ENCODE measurements around the gene NRIP2.

The NRIP2 gene

GRCh38 chr12:2804393-2805142 is 30.3 kb downstream of the NRIP2 start:
- no peak for DNase-seq

DNA sequence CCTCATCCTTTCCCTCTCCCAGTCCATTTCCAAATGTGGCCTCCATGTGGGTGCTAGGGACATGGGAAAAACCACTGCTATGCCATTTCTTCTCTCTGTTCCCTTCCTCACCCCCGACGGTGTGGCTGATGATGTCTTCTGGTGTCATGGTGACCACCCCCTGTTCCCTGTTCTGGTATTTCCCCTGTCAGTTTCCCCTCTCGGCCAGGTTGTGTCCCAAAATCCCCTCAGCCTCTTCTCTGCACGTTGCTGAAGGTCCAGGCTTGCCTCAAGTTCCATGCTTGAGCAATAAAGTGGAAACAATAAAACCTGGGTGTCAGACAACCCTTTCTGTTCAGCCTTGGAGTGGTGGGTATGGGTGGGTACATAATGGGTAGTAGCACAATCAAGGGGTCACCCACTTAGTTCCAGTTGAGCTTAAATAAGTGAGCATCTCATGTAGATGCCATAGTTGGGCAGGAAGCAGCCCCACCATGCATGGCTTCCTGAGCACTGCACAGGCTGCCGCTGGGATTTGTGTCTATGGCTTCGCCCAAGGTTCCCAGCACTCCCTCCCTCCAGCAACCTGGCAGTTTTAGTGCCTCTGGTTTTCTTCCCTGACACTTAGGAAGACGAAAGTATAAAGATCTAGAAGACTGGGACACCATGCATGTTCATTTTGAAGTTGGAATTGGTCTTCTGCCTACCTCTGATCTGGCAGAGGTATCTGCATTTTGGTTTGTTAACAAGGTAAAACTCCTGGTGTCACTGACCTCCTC is 31.0 kb downstream of the NRIP2 start:
- no peak for DNase-seq

DNA sequence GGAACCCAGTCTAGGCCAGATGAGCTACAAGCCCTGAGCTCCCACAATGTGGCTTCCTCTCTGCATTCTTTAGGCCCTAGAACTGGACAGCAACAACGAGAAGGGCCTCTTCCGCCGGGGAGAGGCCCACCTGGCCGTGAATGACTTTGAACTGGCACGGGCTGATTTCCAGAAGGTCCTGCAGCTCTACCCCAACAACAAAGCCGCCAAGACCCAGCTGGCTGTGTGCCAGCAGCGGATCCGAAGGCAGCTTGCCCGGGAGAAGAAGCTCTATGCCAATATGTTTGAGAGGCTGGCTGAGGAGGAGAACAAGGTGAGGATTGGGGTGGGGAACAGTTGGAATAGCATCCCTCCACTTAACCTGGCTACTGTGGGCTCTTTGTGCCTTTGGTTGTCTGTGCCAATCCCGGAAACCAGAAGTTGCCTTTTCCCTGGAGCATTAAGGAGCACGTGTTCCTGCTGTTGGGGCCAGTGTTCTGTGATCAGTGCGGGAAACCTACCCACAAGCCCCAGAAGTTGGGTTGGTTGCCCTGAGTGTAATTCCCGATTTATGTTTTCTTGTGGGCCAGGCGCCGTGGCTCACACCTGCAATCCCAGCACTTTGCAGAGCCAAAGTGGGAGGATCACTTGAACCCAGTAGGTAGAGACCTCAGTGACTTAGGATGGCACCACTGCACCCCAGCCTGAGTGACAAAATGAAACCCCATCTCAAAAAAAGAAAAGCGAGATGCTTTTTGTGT is 33.6 kb downstream of the NRIP2 start:
- no peak for DNase-seq

- DNase-seq: no peak
Measured at GRCh38 chr12:2800046-2800570, 34.7 kb downstream of the NRIP2 start.

DNA sequence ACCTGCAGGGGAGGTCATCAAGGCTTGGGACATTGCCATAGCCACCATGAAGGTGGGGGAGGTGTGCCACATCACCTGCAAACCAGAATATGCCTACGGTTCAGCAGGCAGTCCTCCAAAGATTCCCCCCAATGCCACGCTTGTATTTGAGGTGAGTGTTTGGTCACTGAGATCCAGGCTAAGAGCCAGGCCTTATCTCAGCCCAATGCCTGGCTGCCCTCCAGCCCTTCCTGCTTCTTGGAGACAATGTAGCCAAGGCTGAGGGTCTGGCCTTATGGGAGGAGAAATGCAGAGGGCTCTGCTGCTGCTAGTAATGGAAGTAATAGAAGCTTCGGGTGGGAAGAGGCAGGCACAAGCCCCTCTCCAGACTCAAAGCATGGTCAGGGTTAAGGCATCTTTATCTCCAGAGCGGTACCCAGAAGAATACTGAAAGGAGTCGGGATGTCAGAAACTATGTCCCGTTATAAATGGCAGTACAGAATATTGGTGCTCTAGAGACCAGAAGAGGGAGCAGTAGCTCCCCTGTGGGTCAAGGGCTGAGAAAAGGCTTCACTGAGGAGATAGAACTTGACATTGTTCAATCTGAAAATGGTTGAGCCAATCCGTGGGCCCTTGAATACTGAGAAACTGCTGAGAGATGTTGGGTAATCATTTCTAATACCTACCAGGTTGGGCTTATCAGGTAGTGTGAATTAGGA is 37.0 kb downstream of the NRIP2 start:
- no peak for DNase-seq

DNA sequence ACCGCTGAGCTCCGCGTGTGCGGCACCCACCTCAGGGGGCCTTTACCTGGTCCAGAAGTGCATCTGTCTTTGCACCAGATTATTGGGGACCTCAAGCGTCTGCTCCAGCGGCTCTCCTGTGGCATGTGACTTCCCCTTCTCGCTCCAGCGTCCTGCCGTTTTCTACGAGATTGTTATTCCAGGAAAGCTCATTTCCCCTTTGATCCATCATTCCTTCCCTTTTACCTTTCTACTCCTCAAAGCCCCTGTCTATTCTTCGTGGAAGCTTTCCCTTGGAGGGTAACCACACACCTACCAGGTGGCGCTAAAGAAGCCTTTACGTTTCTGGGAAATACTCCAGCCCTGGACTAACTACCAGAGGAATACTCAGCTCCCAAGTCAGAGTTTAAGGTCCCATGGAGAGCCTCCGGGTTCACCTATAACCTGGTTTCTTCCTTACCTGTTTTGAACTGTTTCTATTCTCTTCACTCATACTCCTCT is 38.6 kb downstream of the NRIP2 start:
- DNase-seq: no peak

- peak; percentile 74 for DNase-seq
Measured at GRCh38 chr12:2795291-2796186, 39.3 kb downstream of the NRIP2 start.

DNA sequence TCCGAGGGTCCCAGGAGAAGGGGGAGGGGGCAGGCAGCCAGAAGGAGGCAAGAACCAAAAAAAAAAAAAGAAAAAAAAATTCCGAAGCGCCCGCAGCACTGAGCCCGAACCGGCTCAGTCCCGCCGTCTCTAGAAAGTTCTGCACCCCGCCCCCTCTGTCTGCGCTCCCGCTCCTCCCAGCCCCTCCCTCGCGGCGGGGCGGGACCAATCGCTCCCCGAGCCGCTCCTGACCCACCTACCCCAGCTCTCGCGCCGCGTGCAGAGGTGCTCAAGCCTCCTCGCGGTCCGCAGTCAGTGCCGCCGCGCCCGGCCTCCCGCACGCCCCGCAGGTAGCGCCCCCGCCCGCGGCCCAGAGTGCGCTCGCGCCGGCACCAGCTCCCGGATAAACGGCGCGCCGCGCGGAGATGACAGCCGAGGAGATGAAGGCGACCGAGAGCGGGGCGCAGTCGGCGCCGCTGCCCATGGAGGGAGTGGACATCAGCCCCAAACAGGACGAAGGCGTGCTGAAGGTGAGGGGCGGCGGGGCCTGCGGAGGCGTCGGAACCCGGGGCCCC is 40.0 kb downstream of the NRIP2 start, which contains the start of gene FKBP4:
FKBP4 (plus strand) TSS at position 235 of the 554 bp plus-strand sequence; CDS start at position 405, 170 bp downstream.
- peak; percentile 92 for DNase-seq

DNA sequence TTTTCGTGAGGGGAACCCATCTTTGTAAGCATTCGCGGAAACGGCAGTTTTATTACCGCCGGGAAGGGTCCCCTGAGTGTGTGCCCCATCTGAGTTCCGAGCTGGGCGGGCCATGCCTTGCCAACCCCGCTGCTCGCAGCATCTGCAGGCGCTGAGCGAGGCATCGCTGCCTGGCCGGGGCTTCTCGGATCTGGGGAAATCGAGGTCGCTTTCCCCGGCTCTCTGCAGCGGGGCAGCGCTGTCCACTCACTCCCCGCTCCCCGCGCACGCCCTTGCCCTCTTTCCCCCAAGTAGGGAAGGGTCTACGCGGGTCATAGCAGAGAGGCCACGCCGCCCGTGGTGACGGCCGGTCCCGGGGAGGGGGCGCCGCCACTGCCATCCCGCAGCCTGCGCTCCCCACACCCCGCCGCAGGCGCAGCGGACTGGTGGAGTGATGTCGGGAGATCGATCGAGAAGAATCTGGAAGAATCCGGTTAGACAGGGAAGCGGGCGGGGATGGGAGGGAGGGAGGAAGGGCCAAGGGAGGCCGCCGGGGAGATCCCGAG is 40.6 kb downstream of the NRIP2 start:
- DNase-seq: no peak

DNA sequence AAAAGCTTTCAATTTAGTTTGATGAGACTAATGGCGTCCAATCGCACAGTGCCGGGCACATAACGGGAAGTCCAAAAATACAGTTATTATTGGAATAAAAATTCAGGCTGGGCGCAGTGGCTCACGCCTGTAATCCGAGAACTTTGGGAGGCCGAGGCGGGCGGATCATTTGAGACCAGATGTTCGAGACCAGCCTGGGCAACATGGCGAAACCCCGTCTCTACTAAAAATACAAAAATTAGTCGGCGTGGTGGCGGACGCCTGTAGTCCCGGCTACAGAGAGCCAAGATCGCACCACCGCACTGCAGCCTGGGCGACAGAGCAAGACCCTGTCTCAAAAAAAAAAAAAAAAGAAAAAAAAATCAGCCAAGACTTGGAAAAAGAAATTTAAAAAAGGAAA is 41.3 kb downstream of the NRIP2 start:
- DNase-seq: no peak

- DNase-seq: no peak
Measured at GRCh38 chr12:2792671-2793500, 41.9 kb downstream of the NRIP2 start.

DNA sequence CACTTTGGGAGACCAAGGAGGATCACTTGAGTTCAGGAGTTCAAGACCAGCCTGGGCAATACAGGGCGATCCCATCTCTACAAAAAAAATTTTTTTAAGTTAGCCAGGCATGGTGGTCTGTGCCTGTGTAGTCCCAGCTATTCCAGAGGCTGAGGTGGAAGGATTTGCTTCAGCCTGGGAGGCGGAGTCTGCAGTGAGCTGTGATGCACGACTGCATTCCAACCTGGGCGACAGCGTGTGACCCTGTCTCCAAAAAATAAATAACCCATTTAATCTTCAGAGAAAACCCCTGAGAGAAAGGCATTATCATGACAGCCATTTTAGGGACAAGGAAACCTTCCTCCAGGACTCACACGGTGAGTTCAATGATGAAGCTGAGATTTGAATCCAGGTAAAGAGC is 43.7 kb downstream of the NRIP2 start:
- no peak for DNase-seq

DNA sequence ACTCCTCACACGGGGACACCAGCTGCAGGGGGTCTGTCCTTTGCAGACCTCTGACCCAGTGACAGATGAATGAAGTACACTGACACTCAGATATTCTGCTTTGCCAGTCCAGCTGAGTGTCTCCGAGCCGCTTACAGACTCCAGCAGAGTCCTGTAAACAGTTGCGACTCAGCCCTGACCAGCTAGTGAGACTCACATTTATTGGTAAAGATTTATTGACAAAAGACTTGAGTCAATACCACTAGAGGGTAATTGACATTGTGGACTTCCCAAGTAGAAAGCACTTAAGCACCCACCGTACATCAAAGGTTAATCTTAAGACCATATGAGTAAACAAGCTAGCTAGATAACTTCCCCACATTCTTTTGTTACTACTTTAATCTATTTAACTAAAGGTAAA is 49.8 kb downstream of the NRIP2 start:
- no peak for DNase-seq

- peak; percentile 52 for DNase-seq
Measured at GRCh38 chr12:2783936-2784600, 50.8 kb downstream of the NRIP2 start.

DNA sequence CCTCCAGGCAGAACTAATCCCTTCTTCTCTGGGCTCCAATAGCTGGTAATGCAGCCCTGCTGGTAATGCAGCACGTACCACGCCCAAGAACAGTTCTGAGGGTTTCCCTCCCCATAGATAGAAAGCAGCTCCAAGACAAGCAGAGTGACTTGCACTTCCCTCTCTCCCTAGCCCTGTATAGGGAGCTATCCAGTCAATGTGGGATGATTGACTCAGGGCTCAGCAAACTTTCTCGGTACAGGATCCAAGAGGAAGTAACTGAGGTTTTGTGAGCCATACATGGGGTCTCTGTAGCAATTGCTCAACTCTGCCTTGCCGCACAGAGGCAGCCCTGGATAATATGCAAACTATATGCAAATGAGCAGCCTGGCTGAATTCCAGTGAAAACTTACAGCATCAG is 55.6 kb downstream of the NRIP2 start:
- DNase-seq: no peak

DNA sequence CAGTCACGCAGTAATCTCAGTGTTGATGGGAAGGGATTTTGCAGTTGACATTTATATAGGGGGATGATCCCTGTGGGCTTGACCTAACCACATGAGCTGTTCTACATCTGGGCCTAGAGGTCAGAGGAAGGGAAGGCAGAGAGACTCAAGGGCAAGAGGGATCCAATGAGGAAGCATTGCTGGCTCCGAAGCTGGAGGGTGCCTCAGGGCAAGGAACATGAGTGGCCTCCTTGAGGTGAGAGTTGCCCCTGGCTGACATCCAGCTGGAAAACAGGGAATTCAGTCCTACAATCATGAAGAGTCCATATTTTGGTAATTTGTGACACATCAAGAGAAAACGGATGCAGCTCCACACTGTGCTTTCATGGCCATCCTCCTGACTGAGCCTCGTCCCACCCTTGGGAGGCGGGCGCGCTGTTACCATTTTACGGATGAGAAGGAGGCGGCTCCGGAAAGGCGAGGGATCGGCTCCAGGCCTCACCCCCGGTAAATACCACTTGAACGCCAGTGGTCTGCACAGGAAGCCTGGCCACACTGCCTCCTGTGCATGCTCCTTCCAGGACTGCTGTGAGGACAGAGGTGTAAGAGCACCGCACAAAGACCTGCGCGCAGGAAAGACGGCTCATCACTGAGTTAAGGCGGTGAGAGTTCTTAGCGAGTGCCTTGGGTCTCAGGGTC is 58.6 kb downstream of the NRIP2 start:
- DNase-seq: no peak

DNA sequence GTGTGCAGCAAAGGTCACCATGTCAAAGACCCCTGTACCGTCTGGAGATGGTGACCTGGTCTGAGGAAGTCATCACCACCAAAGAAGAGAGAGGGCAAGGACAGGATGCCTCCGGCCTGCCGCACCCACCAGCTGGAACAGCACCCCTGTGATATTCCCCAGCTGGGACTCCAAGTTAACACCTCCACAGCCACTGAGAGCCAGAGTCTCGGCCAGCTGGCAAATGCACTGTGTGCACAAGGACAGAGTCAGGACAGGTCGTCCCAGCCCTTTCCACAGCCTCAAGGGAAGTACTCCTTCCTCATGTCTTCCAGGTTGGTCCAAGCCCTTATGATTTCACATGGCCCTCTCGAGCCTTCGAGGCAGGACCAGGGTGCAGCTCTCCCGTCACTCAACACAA is 59.4 kb downstream of the NRIP2 start:
- no peak for DNase-seq
